Measurements from ENCODE around the gene WDR74. TPM values are rescaled to one million over a fixed set of nuclear protein-coding genes. Genes with fewer than 3 reads are reported as not detected.
A peak's percentile ranks its signal among the peaks of the same experiment; 100 is the strongest.

The WDR74 gene
- total and polyA plus RNA-seq, 9 of the 15 experiments (the other 6 are each of a cell fraction or from before 2014, with no cell fraction given), result 32.7 to 210 (median 114) TPM

GRCh38 chr11:62831520-62832335 lies 7.7 kb downstream of the WDR74 start, which contains the start of gene STX5 (continued):
- TF ChIP-seq E2F8 (IDR thresholded peaks at IDR 0.05; ENCODE audit: low read depth, partially characterized antibody) (peak; percentile 13), NCOA1 (IDR thresholded peaks at IDR 0.05; ENCODE audit: low read depth) (no peak), ZNF76 (CRISPR knock-in tag; IDR thresholded peaks at IDR 0.05; ENCODE audit: borderline replicate concordance) (no peak), CCAR2 (IDR thresholded peaks at IDR 0.05; ENCODE audit: low read depth, low read length) (no peak), ZC3H8 (IDR thresholded peaks at IDR 0.05) (no peak), SREBF2 (CRISPR knock-in tag; IDR thresholded peaks at IDR 0.05) (no peak), CBFB (CRISPR knock-in tag; IDR thresholded peaks at IDR 0.05) (0 out of 2 replicates have a peak, but pooled peaks have one; percentile 53), FOS (IDR thresholded peaks at IDR 0.05; ENCODE audit: extremely low read depth, insufficient read length) (peak; percentile 95), ZBTB8A (IDR thresholded peaks at IDR 0.05; ENCODE audit: partially characterized antibody) (no peak), TAF1 (IDR thresholded peaks at IDR 0.05; ENCODE audit: control insufficient read depth, extremely low read depth, insufficient read depth, low read length, severe bottlenecking) (peak; percentile 90), POLR2AphosphoS5 (IDR thresholded peaks at IDR 0.05; ENCODE audit: control insufficient read depth, insufficient read depth, low read depth, low read length) (peak; percentile 81), BCLAF1 (IDR thresholded peaks at IDR 0.05; ENCODE audit: borderline replicate concordance in 1 of 2, control insufficient read depth in 1 of 2, low read depth in 2 of 2, low read length in 1 of 2) (no peak)

Measured in K562 (cell line).